K562 (cell line): Measurements from ENCODE around the gene TOMM40L. TPM values are rescaled to one million over a fixed set of nuclear protein-coding genes. Genes with fewer than 3 reads are reported as not detected.

Experiments
- ATAC-seq: fragments of 200-7000 bp; cut with Tn5 transposase; 3 replicates; pipeline ENCODE4 v1.9.1; 2020; ENCODE audit warnings: moderate library complexity
- BruUV-seq: library from RNA; stranded (reverse); fragments of 400-500 nt; replicated peaks from 2 replicates; lab custom pipeline; 2021; lab: Mats Ljungman, UMichigan
- CTCF ChIA-PET: fragments of 300-600 bp; formaldehyde crosslinking; extraction: SDS; loops from one replicate; lab custom pipeline; 2021; ENCODE audit warnings: low intra/inter-chr PET ratio; lab: Yijun Ruan, JAX
- POLR2A ChIA-PET: fragments of 300-600, 350-650 bp; sonication (Branson Sonifier 250); formaldehyde crosslinking; extraction: SDS; loops from one replicate; lab custom pipeline; 2021; ENCODE audit warnings: antibody characterized with exemption, inconsistent platforms; lab: Yijun Ruan, JAX
- DNase-seq, 4 experiments: peaks; one replicate each; pipeline versions ENCODE4 v3.0.0 to v3.0.0-alpha.2; 2011 to 2018; ENCODE audit warnings: low spot score in 3 of 4, mixed read lengths in 3 of 4; ENCODE audit errors: extremely low read depth in 1 of 4
- FAIRE-seq: peaks from 2 replicates; lab custom pipeline; 2011; peaks lifted over from hg19 to GRCh38; lab: Jason Lieb, UNC
- H2AFZ ChIP-seq: 2 replicates; pipeline ENCODE4 v1.6.0; 2011; ENCODE audit warnings: low read depth, low read length, control low read depth, inconsistent platforms
- H3K27ac ChIP-seq: fragments of 200-600 bp; 3 replicates; pipeline ENCODE4 v1.8.0; 2011; ENCODE audit warnings: low read depth, mild to moderate bottlenecking, control low read depth, inconsistent platforms, low read length, moderate library complexity, mixed read lengths; ENCODE audit errors: extremely low read depth
- H3K27me3 ChIP-seq, 2 experiments: fragments of 300-600 bp in 1 of 2; 2 replicates in 1 of 2; 3 replicates in 1 of 2; pipeline versions ENCODE4 v1.6.0 to v1.8.0; 2011; ENCODE audit warnings: inconsistent platforms in 2 of 2, low read length in 2 of 2, mild to moderate bottlenecking in 1 of 2, mixed read lengths in 1 of 2, moderate library complexity in 1 of 2; ENCODE audit not compliant: control insufficient read depth in 2 of 2, insufficient read depth in 2 of 2
- H3K36me3 ChIP-seq: fragments of 300-600 bp; 3 replicates; pipeline ENCODE4 v1.8.0; 2011; ENCODE audit warnings: mild to moderate bottlenecking, low read length, inconsistent platforms; ENCODE audit not compliant: control insufficient read depth, insufficient read depth
- H3K4me1 ChIP-seq, 2 experiments: fragments of 200-600 bp in 1 of 2; replicated peaks in 1 of 2; 2 replicates in 1 of 2; 3 replicates in 1 of 2; pipeline versions ENCODE4 v1.5.1 to v1.8.0; 2011; ENCODE audit warnings: inconsistent platforms in 2 of 2, low read length in 2 of 2, mild to moderate bottlenecking in 1 of 2, mixed read lengths in 1 of 2, moderate library complexity in 1 of 2; ENCODE audit not compliant: control insufficient read depth in 2 of 2, insufficient read depth in 2 of 2
- H3K4me2 ChIP-seq: 2 replicates; pipeline ENCODE4 v1.6.1; 2011; ENCODE audit warnings: low read length, control low read depth, inconsistent platforms, mixed read lengths; ENCODE audit not compliant: insufficient read depth
- H3K4me3 ChIP-seq: fragments of 200-600 bp; sonication (generic), shearing (Covaris generic); 2 replicates; pipeline ENCODE4 v1.5.1; 2016; ENCODE audit warnings: control low read depth, inconsistent platforms
- H3K79me2 ChIP-seq: fragments of 200-600 bp; 3 replicates; pipeline ENCODE4 v1.8.0; 2011; ENCODE audit warnings: low read length, inconsistent platforms; ENCODE audit not compliant: control insufficient read depth, insufficient read depth
- H3K9ac ChIP-seq, 2 experiments: 2 replicates each; pipeline versions ENCODE4 v1.6.0 to v1.6.1; 2011; ENCODE audit warnings: low read depth in 2 of 2, low read length in 2 of 2, control low read depth in 1 of 2, inconsistent platforms in 1 of 2, mild to moderate bottlenecking in 1 of 2, mixed read lengths in 1 of 2; ENCODE audit not compliant: insufficient read depth in 1 of 2
- H3K9me1 ChIP-seq: one replicate; pipeline ENCODE4 v1.6.0; 2011; ENCODE audit warnings: inconsistent platforms, mild to moderate bottlenecking, low read length, moderate library complexity; ENCODE audit not compliant: control insufficient read depth, insufficient read depth
- H3K9me3 ChIP-seq: replicated peaks from 2 replicates; pipeline ENCODE4 v1.5.1; 2011; ENCODE audit warnings: low read depth, low read length, inconsistent platforms; ENCODE audit not compliant: control insufficient read depth, insufficient read depth
- H4K20me1 ChIP-seq: replicated peaks from 2 replicates; pipeline ENCODE4 v1.6.1; 2011; ENCODE audit warnings: low read length, inconsistent platforms, mixed read lengths; ENCODE audit not compliant: control insufficient read depth, insufficient read depth
- ARID1B ChIP-seq: fragments of 450-650 bp; IDR thresholded peaks from 2 replicates; pipeline ENCODE4 v1.6.1; 2016; ENCODE audit warnings: antibody characterized with exemption, mild to moderate bottlenecking, inconsistent platforms
- C11orf30 ChIP-seq: fragments of 450-650 bp; IDR thresholded peaks from 2 replicates; pipeline ENCODE4 v1.6.1; 2016; ENCODE audit warnings: low read depth, mild to moderate bottlenecking
- CREM ChIP-seq: IDR thresholded peaks from 2 replicates; pipeline ENCODE4 v1.6.1; 2014; ENCODE audit warnings: antibody characterized with exemption, low read depth
- DIDO1 ChIP-seq: fragments of 450-650 bp; IDR thresholded peaks from 2 replicates; pipeline ENCODE4 v1.6.1; 2016; ENCODE audit warnings: low read depth, missing biosample characterization, missing genetic modification characterization
- EGR1 ChIP-seq: fragments of 450-650 bp; conservative IDR thresholded peaks from 2 replicates; pipeline ENCODE4 v1.6.1; 2017; ENCODE audit warnings: mild to moderate bottlenecking
- ETV1 ChIP-seq: fragments of 450-650 bp; conservative IDR thresholded peaks from 2 replicates; pipeline ENCODE4 v1.6.1; 2016; ENCODE audit warnings: missing genetic modification characterization, control low read depth, low read depth, missing compliant biosample characterization
- HLTF ChIP-seq: fragments of 450-650 bp; IDR thresholded peaks from 2 replicates; pipeline ENCODE4 v1.6.1; 2016
- NCOA4 ChIP-seq: fragments of 450-650 bp; IDR thresholded peaks from 2 replicates; pipeline ENCODE4 v1.6.1; 2018; ENCODE audit warnings: mild to moderate bottlenecking; ENCODE audit not compliant: partially characterized antibody
- NFE2 ChIP-seq: IDR thresholded peaks from 2 replicates; pipeline ENCODE4 v1.6.1; 2014; ENCODE audit warnings: antibody characterized with exemption, low read depth
- POLR2B ChIP-seq: fragments of 450-650 bp; IDR thresholded peaks from 2 replicates; pipeline ENCODE4 v1.6.1; 2018; ENCODE audit warnings: low read depth; ENCODE audit not compliant: partially characterized antibody
- POLR2G ChIP-seq: fragments of 200-400 bp; formaldehyde crosslinking; IDR thresholded peaks from 2 replicates; pipeline ENCODE4 v1.6.1; 2017; ENCODE audit warnings: low read depth, mild to moderate bottlenecking, antibody characterized with exemption, low read length, moderate library complexity
- SIN3A ChIP-seq, 2 experiments: fragments of 150-350 bp in 1 of 2; IDR thresholded peaks; 2 replicates each; pipeline ENCODE4 v1.6.1; 2011 to 2016; ENCODE audit warnings: borderline replicate concordance in 2 of 2, low read depth in 2 of 2, low read length in 2 of 2, mild to moderate bottlenecking in 2 of 2, moderate library complexity in 2 of 2; ENCODE audit not compliant: control insufficient read depth in 1 of 2
- TAF1 ChIP-seq: IDR thresholded peaks from 2 replicates; pipeline ENCODE4 v1.6.1; 2011; ENCODE audit warnings: mild to moderate bottlenecking, low read length, moderate library complexity; ENCODE audit not compliant: insufficient read depth, control insufficient read depth, severe bottlenecking; ENCODE audit errors: extremely low read depth
- TAF9B ChIP-seq: fragments of 450-650 bp; IDR thresholded peaks from 2 replicates; pipeline ENCODE4 v1.6.1; 2018; ENCODE audit warnings: mild to moderate bottlenecking; ENCODE audit not compliant: partially characterized antibody
- ZNF239 ChIP-seq: fragments of 250-450 bp; sonication (Bioruptor Pico); IDR thresholded peaks from 2 replicates; pipeline ENCODE4 v1.4.0; 2020; ENCODE audit warnings: mild to moderate bottlenecking
- ZNF316 ChIP-seq: fragments of 450-650 bp; IDR thresholded peaks from 2 replicates; pipeline ENCODE4 v1.6.1; 2016
- WGBS: fragments of 100-300 bp; shearing (Covaris generic); methylation state at CpG from one replicate; pipeline ENCODE4 v1.1.6; 2016; ENCODE audit warnings: low coverage, mixed read lengths; ENCODE audit not compliant: insufficient coverage; ENCODE audit errors: missing lambda C conversion rate; 5-methylcytosine and 5-hydroxymethylcytosine counted together
- in situ Hi-C: fragments of 300-500 bp; cut with MboI; formaldehyde crosslinking; loops from 4 replicates; pipeline ENCODE4 v1.15.0; 2018; ENCODE audit warnings: inconsistent platforms, mixed read lengths
- intact Hi-C: fragments of 100-400 bp; cut with micrococcal nuclease; formaldehyde crosslinking; loops from 2 replicates; pipeline ENCODE4 v1.14.2; 2022
- polyA plus RNA-seq, 8 experiments: library from polyadenylated mRNA; depleted of rRNA in 4 of 8; stranded (reverse) in 5 of 8; unstranded in 3 of 8; fragments of >200 nt; fragmentation: Nextera tagmentation in 2 of 8; fragmentation: Illumina TruSeq in 1 of 8; extraction: Ambion mirVana in 2 of 8; extraction: Trizol in 1 of 8; gene quantifications; 2 replicates each; pipeline versions ENCODE4 v1.2.1 to v1.2.3, GENCODE V29; 2011 to 2014; ENCODE audit warnings: inconsistent platforms in 1 of 8, missing spikeins in 1 of 8
- total RNA-seq, 7 experiments: library from RNA; depleted of rRNA in 6 of 7; stranded (reverse); fragments of >200 nt in 6 of 7; fragmentation: Illumina TruSeq in 2 of 7; extraction: Trizol in 2 of 7; gene quantifications; 2 replicates each; pipeline versions ENCODE4 v1.2.1 to v1.2.3, GENCODE V29; 2011 to 2021; ENCODE audit warnings: low replicate concordance in 1 of 7
- TF ChIP-seq, protein P1 (sequence below), 3 experiments: fragments of 200-800 bp in 1 of 3; fragments of 250-450 bp in 1 of 3; fragments of 450-650 bp in 1 of 3; sonication (Bioruptor Pico) in 1 of 3; sonication (Bioruptor generic) in 1 of 3; formaldehyde crosslinking in 1 of 3; IDR thresholded peaks; 2 replicates each; pipeline versions ENCODE4 v1.6.1 to v1.8.0; 2016 to 2022; ENCODE audit warnings: mild to moderate bottlenecking in 2 of 3, missing genetic modification characterization in 2 of 3, missing compliant biosample characterization in 1 of 3, moderate library complexity in 1 of 3
- TF ChIP-seq, protein P2 (sequence below): fragments of 450-650 bp; IDR thresholded peaks from 2 replicates; pipeline ENCODE4 v1.6.1; 2016; ENCODE audit warnings: antibody characterized with exemption

The TOMM40L gene
- total and polyA plus RNA-seq, 9 of the 15 experiments (the other 6 are each of a cell fraction or from before 2014, with no cell fraction given) = 9.6 to 33.6 (median 25.2) TPM

DNA sequence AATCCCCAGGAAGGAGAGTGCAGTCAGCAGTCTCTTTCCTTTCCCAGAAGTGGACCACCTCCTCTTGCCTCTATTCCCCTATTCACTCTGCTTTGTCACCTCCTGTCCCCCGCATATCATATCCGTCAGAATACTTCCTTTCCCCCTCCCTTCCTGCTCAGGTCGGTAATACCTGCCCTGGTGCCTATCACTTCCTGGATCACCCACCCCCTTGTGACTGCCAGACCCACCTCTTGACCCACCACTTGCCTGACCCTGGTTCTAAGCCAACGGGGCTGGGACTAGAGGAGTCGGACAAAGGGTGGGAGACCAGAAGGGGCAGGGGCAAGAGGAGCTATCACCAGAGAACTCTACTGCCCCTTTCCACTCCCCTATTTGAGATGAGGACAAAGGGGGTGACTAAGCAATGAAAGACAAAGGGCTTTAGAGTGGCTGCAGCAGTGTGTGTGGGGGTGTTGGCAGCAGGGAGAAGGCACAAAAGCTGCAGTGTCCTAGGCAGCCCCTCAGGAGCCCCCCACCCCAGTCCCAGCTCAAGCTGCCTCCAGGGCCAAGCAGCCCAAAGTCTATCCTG is 25.4 kb upstream of the TOMM40L start:
- peak overlapping the region; percentile 99 for H3K27ac ChIP-seq
- in situ Hi-C loops = no loop called here
- POLR2A ChIA-PET = interaction anchor here (0.5 to 1.4 kb wide), 4 partner anchors 13 to 118 kb away, joined by 3 to 4 read pairs (median 4); no protein-coding TSS in a partner anchor
- ATAC-seq (peak; percentile 6), DNase-seq (peak in 3 of 4 experiments; percentile 52 to 60 (median 55)), FAIRE-seq (peak; percentile 11)
- H3K36me3 ChIP-seq = peaks cover 21% of the 10 kb centered on the region
- peak overlapping the region; percentile 97 for H2AFZ ChIP-seq
- peaks cover 59 to 68% of the 10 kb centered on the region in 2 experiments for H3K4me1 ChIP-seq
- CTCF ChIA-PET = no interaction called here
- peak overlapping the region; percentile 97 for H3K4me2 ChIP-seq
- no peak overlapping the region for H3K4me3 ChIP-seq
- no peaks in the 10 kb centered on the region for H3K9me1 ChIP-seq
- H3K9ac ChIP-seq = peak overlapping the region; percentile 83 to 92; a peak in 3 of 4 replicates
- WGBS = 10% methylated on average over 5 of the region's 5 CpGs
- intact Hi-C loops = loop anchor here (5.0 kb wide), 1 partner anchor 107 kb away; the partner anchor contains the start of gene MPZ
- H3K79me2 ChIP-seq = peaks cover 27% of the 10 kb centered on the region
- H4K20me1 ChIP-seq = no peaks in the 10 kb centered on the region
- no peaks in the 10 kb centered on the region for H3K27me3 ChIP-seq
- BruUV-seq = no TSS peak
- H3K9me3 ChIP-seq = no peaks in the 10 kb centered on the region
- TF ChIP-seq NFE2 = peak; percentile 43; the same call in 1 of the 2 replicates
- TF ChIP-seq DIDO1 = 0 out of 2 replicates have a peak, but pooled peaks have one; percentile 37
- 0 out of 2 replicates have a peak, but pooled peaks have one; percentile 22 for TF ChIP-seq POLR2G
- peak; percentile 16 for TF ChIP-seq TAF9B
- peak; percentile 64 for TF ChIP-seq ETV1 (tag)
- peak; percentile 39 for TF ChIP-seq POLR2B
- TF ChIP-seq, protein P1, sequence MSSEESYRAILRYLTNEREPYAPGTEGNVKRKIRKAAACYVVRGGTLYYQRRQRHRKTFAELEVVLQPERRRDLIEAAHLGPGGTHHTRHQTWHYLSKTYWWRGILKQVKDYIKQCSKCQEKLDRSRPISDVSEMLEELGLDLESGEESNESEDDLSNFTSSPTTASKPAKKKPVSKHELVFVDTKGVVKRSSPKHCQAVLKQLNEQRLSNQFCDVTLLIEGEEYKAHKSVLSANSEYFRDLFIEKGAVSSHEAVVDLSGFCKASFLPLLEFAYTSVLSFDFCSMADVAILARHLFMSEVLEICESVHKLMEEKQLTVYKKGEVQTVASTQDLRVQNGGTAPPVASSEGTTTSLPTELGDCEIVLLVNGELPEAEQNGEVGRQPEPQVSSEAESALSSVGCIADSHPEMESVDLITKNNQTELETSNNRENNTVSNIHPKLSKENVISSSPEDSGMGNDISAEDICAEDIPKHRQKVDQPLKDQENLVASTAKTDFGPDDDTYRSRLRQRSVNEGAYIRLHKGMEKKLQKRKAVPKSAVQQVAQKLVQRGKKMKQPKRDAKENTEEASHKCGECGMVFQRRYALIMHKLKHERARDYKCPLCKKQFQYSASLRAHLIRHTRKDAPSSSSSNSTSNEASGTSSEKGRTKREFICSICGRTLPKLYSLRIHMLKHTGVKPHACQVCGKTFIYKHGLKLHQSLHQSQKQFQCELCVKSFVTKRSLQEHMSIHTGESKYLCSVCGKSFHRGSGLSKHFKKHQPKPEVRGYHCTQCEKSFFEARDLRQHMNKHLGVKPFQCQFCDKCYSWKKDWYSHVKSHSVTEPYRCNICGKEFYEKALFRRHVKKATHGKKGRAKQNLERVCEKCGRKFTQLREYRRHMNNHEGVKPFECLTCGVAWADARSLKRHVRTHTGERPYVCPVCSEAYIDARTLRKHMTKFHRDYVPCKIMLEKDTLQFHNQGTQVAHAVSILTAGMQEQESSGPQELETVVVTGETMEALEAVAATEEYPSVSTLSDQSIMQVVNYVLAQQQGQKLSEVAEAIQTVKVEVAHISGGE (CRISPR knock-in tag; IDR thresholded peaks at IDR 0.05) = peak in 1 of 3 experiments; percentile 23; a peak in 1 of 6 replicates
- 0 out of 2 replicates have a peak, but pooled peaks have one; percentile 7 for TF ChIP-seq CREM
- 0 out of 2 replicates have a peak, but pooled peaks have one; percentile 0 for TF ChIP-seq ZNF239 (CRISPR knock-in tag)
- peak; percentile 53; the same call in 1 of the 2 replicates for TF ChIP-seq EGR1
- TF ChIP-seq, protein P2, sequence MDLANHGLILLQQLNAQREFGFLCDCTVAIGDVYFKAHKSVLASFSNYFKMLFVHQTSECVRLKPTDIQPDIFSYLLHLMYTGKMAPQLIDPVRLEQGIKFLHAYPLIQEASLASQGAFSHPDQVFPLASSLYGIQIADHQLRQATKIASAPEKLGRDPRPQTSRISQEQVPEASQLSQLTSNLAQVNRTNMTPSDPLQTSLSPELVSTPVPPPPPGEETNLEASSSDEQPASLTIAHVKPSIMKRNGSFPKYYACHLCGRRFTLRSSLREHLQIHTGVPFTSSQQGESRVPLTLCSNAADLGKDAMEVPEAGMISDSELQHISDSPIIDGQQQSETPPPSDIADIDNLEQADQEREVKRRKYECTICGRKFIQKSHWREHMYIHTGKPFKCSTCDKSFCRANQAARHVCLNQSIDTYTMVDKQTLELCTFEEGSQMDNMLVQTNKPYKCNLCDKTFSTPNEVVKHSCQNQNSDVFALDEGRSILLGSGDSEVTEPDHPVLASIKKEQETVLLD = peak; percentile 63
- TF ChIP-seq SIN3A (IDR thresholded peaks at IDR 0.05; ENCODE audit: borderline replicate concordance in 2 of 2, control insufficient read depth in 1 of 2, low read depth in 2 of 2, low read length in 2 of 2) = no peak
- TF ChIP-seq TAF1 = peak; percentile 8
- no peak for TF ChIP-seq NCOA4
- peak; percentile 45 for TF ChIP-seq ARID1B
- TF ChIP-seq HLTF = no peak
- peak; percentile 58 for TF ChIP-seq C11orf30
- peak; percentile 41; the same call in 1 of the 2 replicates for TF ChIP-seq ZNF316
